ENCODE results near the gene PTH1R.

GRCh38 chr3:46925585-46925934, 48.0 kb downstream of the PTH1R start:
- no peak for TF ChIP-seq CTCF (IDR thresholded peaks at IDR 0.05; ENCODE audit: low read depth, low read length)
- no peak for TF ChIP-seq EZH2phosphoT487 (IDR thresholded peaks at IDR 0.05; ENCODE audit: low read depth)

Measured in OCI-LY3 (cell line).